CD14-positive monocyte (primary cell): ENCODE measurements around the gene DLGAP1. TPM values are rescaled to one million over a fixed set of nuclear protein-coding genes. Genes with fewer than 3 reads are reported as not detected.

Experiments
- DNase-seq, 3 donors: peaks; one replicate each; pipeline ENCODE4 v3.0.0-alpha.2; 2011 to 2022
- H2AFZ ChIP-seq: 2 replicates; pipeline ENCODE4 v1.6.0; 2012; ENCODE audit warnings: mild to moderate bottlenecking, low read depth, low read length, inconsistent platforms; ENCODE audit not compliant: insufficient read depth, poor library complexity, severe bottlenecking
- H3K27ac ChIP-seq, 2 donors: 1 replicate in 1 of 2; 2 replicates in 1 of 2; pipeline ENCODE4 v1.5.1; 2012 to 2013; ENCODE audit warnings: low read length in 2 of 2, control low read depth in 1 of 2, inconsistent platforms in 1 of 2, low read depth in 1 of 2, mild to moderate bottlenecking in 1 of 2
- H3K27me3 ChIP-seq, 2 donors: one replicate each; pipeline versions ENCODE4 v1.6.0 to v1.6.1; 2011 to 2013; ENCODE audit warnings: low read length in 2 of 2; ENCODE audit not compliant: control insufficient read depth in 2 of 2, insufficient read depth in 2 of 2
- H3K36me3 ChIP-seq, 2 donors: replicated peaks in 1 of 2; 1 replicate in 1 of 2; 2 replicates in 1 of 2; pipeline versions ENCODE4 v1.5.1 to v1.6.1; 2012 to 2013; ENCODE audit warnings: low read length in 2 of 2, control low read depth in 1 of 2, inconsistent platforms in 1 of 2, mild to moderate bottlenecking in 1 of 2; ENCODE audit not compliant: insufficient read depth in 2 of 2, control insufficient read depth in 1 of 2
- H3K4me1 ChIP-seq, 2 donors: 1 replicate in 1 of 2; 2 replicates in 1 of 2; pipeline versions ENCODE4 v1.5.1 to v1.6.1; 2012 to 2013; ENCODE audit warnings: low read length in 2 of 2, control low read depth in 1 of 2, inconsistent platforms in 1 of 2, mild to moderate bottlenecking in 1 of 2, moderate library complexity in 1 of 2; ENCODE audit not compliant: insufficient read depth in 2 of 2, control insufficient read depth in 1 of 2
- H3K4me2 ChIP-seq: replicated peaks from 2 replicates; pipeline ENCODE3; 2012; ENCODE audit warnings: low read length, moderate library complexity, mild to moderate bottlenecking; ENCODE audit not compliant: poor library complexity, severe bottlenecking; ENCODE audit errors: extremely low read depth
- H3K4me3 ChIP-seq, 3 experiments: fragments of 200-600 bp in 1 of 3; sonication (generic) in 1 of 3; replicated peaks in 1 of 3; 1 replicate in 2 of 3; 2 replicates in 1 of 3; pipeline ENCODE4 v1.5.1; 2011 to 2013; ENCODE audit warnings: low read length in 3 of 3, mild to moderate bottlenecking in 3 of 3, control low read depth in 2 of 3, low read depth in 2 of 3, inconsistent platforms in 1 of 3, moderate library complexity in 1 of 3
- H3K79me2 ChIP-seq: 2 replicates; pipeline ENCODE4 v1.6.0; 2012; ENCODE audit warnings: mild to moderate bottlenecking, control low read depth, inconsistent platforms, low read length, moderate library complexity; ENCODE audit not compliant: insufficient read depth
- H3K9ac ChIP-seq: 2 replicates; pipeline ENCODE4 v1.6.0; 2017; ENCODE audit warnings: low read length, mild to moderate bottlenecking; ENCODE audit not compliant: insufficient read depth, poor library complexity, severe bottlenecking
- H3K9me3 ChIP-seq, 2 donors: replicated peaks in 1 of 2; 1 replicate in 1 of 2; 2 replicates in 1 of 2; pipeline versions ENCODE4 v1.5.1 to v1.6.1; 2012 to 2013; ENCODE audit warnings: low read length in 2 of 2, control low read depth in 1 of 2; ENCODE audit not compliant: control insufficient read depth in 1 of 2, insufficient read depth in 1 of 2
- H4K20me1 ChIP-seq: 2 replicates; pipeline ENCODE4 v1.6.0; 2012; ENCODE audit warnings: mild to moderate bottlenecking, low read length, control low read depth, moderate library complexity; ENCODE audit not compliant: insufficient read depth
- H3K27ac Mint-ChIP-seq, 7 donors: one replicate each; pipeline ENCODE4 v1.8.0; 2020; ENCODE audit warnings: mild to moderate bottlenecking in 7 of 7, mixed read lengths in 7 of 7, moderate library complexity in 6 of 7, inconsistent platforms in 2 of 7
- H3K27me3 Mint-ChIP-seq, 3 donors: one replicate each; pipeline ENCODE4 v1.8.0; 2021 to 2022; ENCODE audit warnings: low read depth in 3 of 3, mild to moderate bottlenecking in 3 of 3, mixed read lengths in 3 of 3, moderate library complexity in 3 of 3, inconsistent platforms in 1 of 3
- H3K36me3 Mint-ChIP-seq, 2 donors: one replicate each; pipeline ENCODE4 v1.8.0; 2020; ENCODE audit warnings: mixed read lengths in 2 of 2, inconsistent platforms in 1 of 2, mild to moderate bottlenecking in 1 of 2
- H3K4me1 Mint-ChIP-seq: one replicate; pipeline ENCODE4 v1.8.0; 2020; ENCODE audit warnings: mild to moderate bottlenecking, mixed read lengths
- H3K4me3 Mint-ChIP-seq, 2 donors: one replicate each; pipeline ENCODE4 v1.8.0; 2020; ENCODE audit warnings: mild to moderate bottlenecking in 2 of 2, mixed read lengths in 2 of 2, moderate library complexity in 1 of 2
- H3K9me3 Mint-ChIP-seq, 7 donors: one replicate each; pipeline ENCODE4 v1.8.0; 2020 to 2022; ENCODE audit warnings: mixed read lengths in 7 of 7, mild to moderate bottlenecking in 6 of 7, moderate library complexity in 6 of 7, inconsistent platforms in 2 of 7
- WGBS: methylation state at CpG from one replicate; pipeline ENCODE4 v1.1.5; 2013; ENCODE audit warnings: missing lambda C conversion rate; ENCODE audit not compliant: insufficient coverage; 5-methylcytosine and 5-hydroxymethylcytosine counted together
- intact Hi-C, 2 donors: fragments of 100-400 bp; cut with micrococcal nuclease; formaldehyde crosslinking; loops; one replicate each; pipeline versions ENCODE4 v1.15.0 to v1.15.1; 2023
- polyA plus RNA-seq, 3 donors: library from polyadenylated mRNA; depleted of rRNA in 1 of 3; unstranded in 2 of 3; stranded (reverse) in 1 of 3; fragments of 300-500 nt in 2 of 3; fragments of >200 nt in 1 of 3; fragmentation: Illumina TruSeq in 2 of 3; gene quantifications; 1 replicate in 2 of 3; 2 replicates in 1 of 3; pipeline ENCODE4 v1.2.3, GENCODE V29; 2012 to 2021
- TF ChIP-seq, protein P1 (sequence below): fragments of 200-600 bp; IDR thresholded peaks from one replicate; pipeline ENCODE4 v1.8.0; 2022; ENCODE audit warnings: antibody characterized with exemption, mild to moderate bottlenecking

DLGAP1 gene
- polyA plus RNA-seq, 3 donors = 0.09 to 0.42 TPM; not detected in 1

DNA sequence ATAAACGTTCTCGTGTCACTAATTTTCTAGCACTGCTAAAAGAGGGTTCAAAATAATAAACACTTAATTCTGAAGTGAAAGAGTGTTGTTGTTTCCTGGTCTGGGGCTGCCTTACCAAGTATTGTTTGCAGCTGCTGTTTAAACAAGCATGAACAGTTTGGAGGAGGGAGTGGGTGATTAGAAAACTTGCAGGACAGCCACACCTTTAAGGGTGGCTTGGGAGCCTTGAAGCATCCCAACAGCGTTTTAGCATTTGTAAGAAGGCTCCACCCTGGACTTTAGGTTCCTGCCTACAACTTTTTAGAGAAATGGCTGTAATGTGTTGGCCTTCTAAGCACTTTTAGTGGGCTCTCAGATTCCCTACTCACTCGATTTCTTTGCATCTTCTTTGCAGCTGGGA is 633.6 kb downstream of the DLGAP1 start:
- WGBS = 100% methylated on average over 1 of the region's 4 CpGs
- Mint-ChIP-seq H3K27ac (no peak overlapping the region), H3K27me3 (no peaks in the 10 kb centered on the region), H3K36me3 (no peaks in the 10 kb centered on the region), H3K9me3 (peaks cover 0 to 3% (median 0%) of the 10 kb centered on the region in 7 donors), H3K4me1 (no peaks in the 10 kb centered on the region), H3K4me3 (no peak overlapping the region)
- no peak overlapping the region for H3K4me2 ChIP-seq
- no peaks in the 10 kb centered on the region for H3K9me3 ChIP-seq
- no peaks in the 10 kb centered on the region for H3K36me3 ChIP-seq
- no peaks in the 10 kb centered on the region for H3K4me1 ChIP-seq
- no peak overlapping the region for H3K9ac ChIP-seq
- H2AFZ ChIP-seq = no peak overlapping the region
- H3K79me2 ChIP-seq = no peaks in the 10 kb centered on the region
- H4K20me1 ChIP-seq = no peaks in the 10 kb centered on the region
- DNase-seq = no peak
- intact Hi-C loops = no loop called here
- no peak overlapping the region for H3K4me3 ChIP-seq
- H3K27ac ChIP-seq = no peak overlapping the region
- H3K27me3 ChIP-seq = no peaks in the 10 kb centered on the region
- TF ChIP-seq, protein P1, sequence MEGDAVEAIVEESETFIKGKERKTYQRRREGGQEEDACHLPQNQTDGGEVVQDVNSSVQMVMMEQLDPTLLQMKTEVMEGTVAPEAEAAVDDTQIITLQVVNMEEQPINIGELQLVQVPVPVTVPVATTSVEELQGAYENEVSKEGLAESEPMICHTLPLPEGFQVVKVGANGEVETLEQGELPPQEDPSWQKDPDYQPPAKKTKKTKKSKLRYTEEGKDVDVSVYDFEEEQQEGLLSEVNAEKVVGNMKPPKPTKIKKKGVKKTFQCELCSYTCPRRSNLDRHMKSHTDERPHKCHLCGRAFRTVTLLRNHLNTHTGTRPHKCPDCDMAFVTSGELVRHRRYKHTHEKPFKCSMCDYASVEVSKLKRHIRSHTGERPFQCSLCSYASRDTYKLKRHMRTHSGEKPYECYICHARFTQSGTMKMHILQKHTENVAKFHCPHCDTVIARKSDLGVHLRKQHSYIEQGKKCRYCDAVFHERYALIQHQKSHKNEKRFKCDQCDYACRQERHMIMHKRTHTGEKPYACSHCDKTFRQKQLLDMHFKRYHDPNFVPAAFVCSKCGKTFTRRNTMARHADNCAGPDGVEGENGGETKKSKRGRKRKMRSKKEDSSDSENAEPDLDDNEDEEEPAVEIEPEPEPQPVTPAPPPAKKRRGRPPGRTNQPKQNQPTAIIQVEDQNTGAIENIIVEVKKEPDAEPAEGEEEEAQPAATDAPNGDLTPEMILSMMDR = no peak

DNA sequence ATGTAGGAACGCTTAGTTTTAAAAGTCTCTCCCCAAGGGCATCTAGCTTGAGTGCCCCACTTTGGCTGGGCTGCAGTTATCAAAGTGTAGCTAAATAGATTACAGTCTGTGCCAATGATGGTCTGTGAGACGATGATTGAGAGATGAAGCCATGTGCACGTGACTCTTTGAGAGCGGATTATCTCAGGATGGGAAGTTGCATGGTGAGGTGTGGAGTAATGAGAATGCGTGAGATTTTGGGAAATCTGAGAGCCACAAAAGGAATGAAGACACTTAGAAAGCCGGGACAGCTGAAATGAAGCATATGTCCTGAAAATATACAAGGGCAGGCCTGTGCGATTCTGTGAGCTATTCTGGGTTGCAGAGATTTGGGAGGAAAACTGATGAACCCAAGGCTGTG is 635.1 kb downstream of the DLGAP1 start:
- WGBS = 95% methylated on average over 6 of the region's 7 CpGs
- H3K9me3 ChIP-seq = no peaks in the 10 kb centered on the region
- TF ChIP-seq, protein P1 = no peak
- no peak overlapping the region for H3K4me3 Mint-ChIP-seq
- H4K20me1 ChIP-seq = no peaks in the 10 kb centered on the region
- no peak overlapping the region for H3K27ac Mint-ChIP-seq
- no peak overlapping the region for H3K4me3 ChIP-seq
- H3K79me2 ChIP-seq = no peaks in the 10 kb centered on the region
- no peaks in the 10 kb centered on the region for H3K27me3 Mint-ChIP-seq
- intact Hi-C loops = no loop called here
- no peak overlapping the region for H2AFZ ChIP-seq
- no peak for DNase-seq
- H3K27ac ChIP-seq = no peak overlapping the region
- H3K4me2 ChIP-seq = no peak overlapping the region
- H3K4me1 Mint-ChIP-seq = no peaks in the 10 kb centered on the region
- no peaks in the 10 kb centered on the region for H3K4me1 ChIP-seq
- no peak overlapping the region for H3K9ac ChIP-seq
- no peaks in the 10 kb centered on the region for H3K27me3 ChIP-seq
- peaks cover 0 to 1% (median 0%) of the 10 kb centered on the region in 7 donors for H3K9me3 Mint-ChIP-seq
- H3K36me3 Mint-ChIP-seq = no peaks in the 10 kb centered on the region
- no peaks in the 10 kb centered on the region for H3K36me3 ChIP-seq
